Measurements from ENCODE around the gene ACTR1B.

The ACTR1B gene

GRCh38 chr2:97706708-97707345, 43.0 kb upstream of the ACTR1B start:
- no peak overlapping the region for H3K27ac ChIP-seq
- TF ChIP-seq ZFX (IDR thresholded peaks at IDR 0.05; ENCODE audit: borderline replicate concordance) (no peak), CTCF (IDR thresholded peaks at IDR 0.05) (no peak)

- H3K27ac ChIP-seq: no peak overlapping the region
- TF ChIP-seq CTCF (IDR thresholded peaks at IDR 0.05) (no peak), ZFX (IDR thresholded peaks at IDR 0.05; ENCODE audit: borderline replicate concordance) (no peak)
Observed at GRCh38 chr2:97706112-97706511, 42.3 kb upstream of the ACTR1B start.

DNA sequence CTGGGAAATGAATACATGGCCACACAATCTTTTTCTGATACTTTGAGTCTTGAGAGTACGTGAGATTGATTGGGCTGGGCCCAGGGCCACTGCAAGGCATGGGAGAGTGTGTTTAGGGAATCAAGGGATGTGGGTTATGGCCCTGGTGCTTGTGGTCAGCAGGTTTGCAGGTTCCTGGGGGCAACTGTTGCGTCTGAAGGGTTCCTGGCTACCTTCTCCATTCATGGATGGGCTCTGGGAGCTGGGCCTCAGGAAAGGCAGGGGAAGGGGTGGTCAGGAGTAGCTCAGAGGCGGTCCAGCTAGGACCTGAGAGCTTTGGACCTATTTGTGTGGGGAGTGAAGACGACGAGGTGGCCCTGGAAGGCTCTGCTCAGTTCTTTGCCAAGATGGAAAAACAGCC, 41.1 kb upstream of the ACTR1B start:
- no peak overlapping the region for H3K27ac ChIP-seq
- no peak for TF ChIP-seq CTCF (IDR thresholded peaks at IDR 0.05)
- TF ChIP-seq ZFX (IDR thresholded peaks at IDR 0.05; ENCODE audit: borderline replicate concordance): no peak

DNA sequence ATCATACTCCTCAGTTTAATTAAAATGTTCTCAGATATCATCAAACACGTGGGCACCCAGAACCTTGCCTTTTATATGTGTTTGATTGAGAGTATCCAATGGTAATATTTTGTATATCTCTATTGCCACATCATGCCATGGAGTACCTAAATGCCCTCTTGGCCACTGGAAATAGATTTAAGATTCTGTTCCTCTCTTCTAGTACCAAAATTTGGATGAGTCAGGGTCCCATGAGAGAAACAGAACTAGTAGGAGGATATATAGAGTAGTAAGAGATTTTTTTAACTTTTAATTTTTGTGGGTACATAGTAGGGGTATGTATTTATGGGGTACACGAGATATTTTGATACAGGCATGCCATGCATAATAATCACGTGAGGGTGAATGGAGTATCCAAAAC, 39.9 kb upstream of the ACTR1B start:
- no peak overlapping the region for H3K27ac ChIP-seq
- TF ChIP-seq ZFX (IDR thresholded peaks at IDR 0.05; ENCODE audit: borderline replicate concordance): no peak
- TF ChIP-seq CTCF (IDR thresholded peaks at IDR 0.05): no peak

GRCh38 chr2:97702731-97703470, 39.1 kb upstream of the ACTR1B start:
- no peak overlapping the region for H3K27ac ChIP-seq
- TF ChIP-seq CTCF (IDR thresholded peaks at IDR 0.05): no peak
- TF ChIP-seq ZFX (IDR thresholded peaks at IDR 0.05; ENCODE audit: borderline replicate concordance): no peak

DNA sequence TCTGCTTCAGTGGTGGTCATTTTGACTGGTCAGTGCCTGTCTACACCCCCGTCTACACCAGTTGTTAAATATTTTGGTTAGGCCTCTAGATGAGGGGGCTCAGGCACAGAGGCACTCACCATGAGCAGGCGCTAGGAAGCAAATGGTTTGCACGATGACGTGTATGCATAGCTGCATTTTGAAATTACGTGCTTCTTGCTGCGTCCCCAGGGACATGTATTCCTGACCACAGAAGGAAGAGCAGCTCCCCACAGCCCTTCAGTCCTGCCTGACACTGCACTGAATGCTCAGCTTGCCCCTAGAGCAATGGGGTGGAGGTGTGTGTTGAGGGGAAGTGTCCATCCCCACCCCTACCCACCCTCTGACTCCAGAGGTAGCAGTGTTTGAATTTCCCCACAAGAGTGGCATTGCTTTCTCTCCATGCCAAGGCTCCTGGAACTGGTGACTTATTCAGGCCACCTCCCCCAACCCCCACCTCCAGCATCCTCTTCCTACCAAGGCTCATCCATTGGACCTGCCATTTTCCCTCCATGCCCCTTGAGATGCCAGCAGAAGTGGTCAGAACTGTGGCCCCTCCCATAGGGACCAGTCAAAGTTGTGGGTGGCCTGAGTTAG, 38.1 kb upstream of the ACTR1B start:
- no peak overlapping the region for H3K27ac ChIP-seq
- TF ChIP-seq CTCF (IDR thresholded peaks at IDR 0.05) (no peak), ZFX (IDR thresholded peaks at IDR 0.05; ENCODE audit: borderline replicate concordance) (no peak)

DNA sequence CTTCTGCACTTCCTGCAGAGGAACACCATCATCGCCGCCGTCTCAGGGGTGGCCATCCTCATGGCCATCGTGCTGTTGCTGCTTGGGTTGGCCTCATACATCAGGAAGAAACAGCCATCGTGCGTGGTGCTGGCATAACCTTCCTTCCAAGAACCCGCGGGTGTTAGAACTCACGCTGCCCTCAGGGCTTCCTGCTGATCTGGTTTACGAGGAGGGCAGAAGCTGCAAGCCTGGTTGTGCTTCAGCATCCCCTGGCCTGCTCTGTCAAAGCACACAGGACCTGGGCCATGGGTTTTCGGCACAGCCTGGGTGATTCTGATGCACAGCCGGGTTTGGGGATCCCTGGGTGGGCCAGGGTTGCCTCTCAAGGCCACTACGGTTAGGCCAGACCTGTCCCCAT, 37.3 kb upstream of the ACTR1B start:
- no peak overlapping the region for H3K27ac ChIP-seq
- TF ChIP-seq ZFX (IDR thresholded peaks at IDR 0.05; ENCODE audit: borderline replicate concordance) (no peak), CTCF (IDR thresholded peaks at IDR 0.05) (no peak)

Data from 22Rv1 (cell line).